Activated CD4-positive, alpha-beta T cell treated with anti-CD3 and anti-CD28 coated beads, Interleukin-2, amount 10 ng/mL, durations not matched to agents 24 days and 14 days (primary cell): ENCODE measurements around the gene ESF1. TPM values are rescaled to one million over a fixed set of nuclear protein-coding genes. Genes with fewer than 3 reads are reported as not detected.

Experiments used
- DNase-seq: peaks from one replicate; pipeline ENCODE4 v3.0.0; 2022
- H3K27ac Mint-ChIP-seq: one replicate; pipeline ENCODE4 v1.8.0; 2022; ENCODE audit warnings: mild to moderate bottlenecking, mixed read lengths
- H3K27me3 Mint-ChIP-seq: one replicate; pipeline ENCODE4 v1.8.0; 2022; ENCODE audit warnings: mixed read lengths
- H3K36me3 Mint-ChIP-seq: one replicate; pipeline ENCODE4 v1.8.0; 2022; ENCODE audit warnings: low read depth, mild to moderate bottlenecking, mixed read lengths
- H3K4me1 Mint-ChIP-seq: one replicate; pipeline ENCODE4 v1.8.0; 2021; ENCODE audit warnings: mixed read lengths
- H3K4me3 Mint-ChIP-seq: one replicate; pipeline ENCODE4 v1.8.0; 2022; ENCODE audit warnings: mild to moderate bottlenecking, moderate library complexity, mixed read lengths
- H3K9me3 Mint-ChIP-seq: one replicate; pipeline ENCODE4 v1.8.0; 2021; ENCODE audit warnings: mixed read lengths
- intact Hi-C: fragments of 100-400 bp; cut with micrococcal nuclease; formaldehyde crosslinking; loops from one replicate; pipeline ENCODE4 v1.15.1; 2023
- total RNA-seq: library from RNA; stranded (reverse); gene quantifications from 2 replicates; pipeline ENCODE4 v1.2.3, GENCODE V29; 2022

ESF1 gene
- total RNA-seq, 1 donor from 2014 or later: 34.5 TPM

- Mint-ChIP-seq H3K4me3 (no peak overlapping the region), H3K27me3 (peaks cover 2% of the 10 kb centered on the region), H3K9me3 (no peaks in the 10 kb centered on the region), H3K36me3 (no peaks in the 10 kb centered on the region), H3K4me1 (no peaks in the 10 kb centered on the region), H3K27ac (no peak overlapping the region)
- intact Hi-C loops: no loop called here
- DNase-seq: no peak
Observed at GRCh38 chr20:13671916-13672378, 112.8 kb downstream of the ESF1 start.

- DNase-seq: no peak
- intact Hi-C loops: no loop called here
- H3K9me3 Mint-ChIP-seq: no peaks in the 10 kb centered on the region
- H3K27me3 Mint-ChIP-seq: peaks cover 2% of the 10 kb centered on the region
- no peak overlapping the region for H3K27ac Mint-ChIP-seq
- H3K4me3 Mint-ChIP-seq: no peak overlapping the region
- H3K36me3 Mint-ChIP-seq: no peaks in the 10 kb centered on the region
- H3K4me1 Mint-ChIP-seq: no peaks in the 10 kb centered on the region
Observed at GRCh38 chr20:13671512-13671911, 113.2 kb downstream of the ESF1 start.

GRCh38 chr20:13670160-13670559, 114.6 kb downstream of the ESF1 start:
- Mint-ChIP-seq H3K27ac (no peak overlapping the region), H3K9me3 (no peaks in the 10 kb centered on the region)
- intact Hi-C loops: no loop called here

GRCh38 chr20:13665709-13666395, 118.9 kb downstream of the ESF1 start:
- DNase-seq: no peak
- Mint-ChIP-seq H3K27ac (no peak overlapping the region), H3K27me3 (peaks cover 2% of the 10 kb centered on the region), H3K4me1 (no peaks in the 10 kb centered on the region), H3K4me3 (no peak overlapping the region), H3K36me3 (no peaks in the 10 kb centered on the region), H3K9me3 (no peaks in the 10 kb centered on the region)
- intact Hi-C loops: no loop called here

More at GRCh38 chr20:13670160-13670559, 114.6 kb downstream of the ESF1 start:
- no peaks in the 10 kb centered on the region for H3K36me3 Mint-ChIP-seq
- no peak for DNase-seq
- H3K27me3 Mint-ChIP-seq: peaks cover 2% of the 10 kb centered on the region
- H3K4me3 Mint-ChIP-seq: no peak overlapping the region
- H3K4me1 Mint-ChIP-seq: no peaks in the 10 kb centered on the region

Other genes starting within 250 kb of the ESF1 start
- gene TASP1, start 146.0 kb downstream of the ESF1 start, total RNA-seq: 14.6 and 14.9 TPM in 2 replicates
- 32.3 and 32.8 TPM in 2 replicates for gene NDUFAF5, start 109 bp upstream of the ESF1 start, total RNA-seq
- not detected in 2 replicates for gene SEL1L2, start 205.7 kb upstream of the ESF1 start, total RNA-seq
- not detected in 2 replicates for gene MACROD2, start 210.6 kb upstream of the ESF1 start, total RNA-seq